CD4-positive, alpha-beta memory T cell (primary cell): ENCODE measurements around the gene ACTMAP. TPM values are rescaled to one million over a fixed set of nuclear protein-coding genes. Genes with fewer than 3 reads are reported as not detected.

Experiments used
- CTCF ChIA-PET: fragments of 350-600 bp; sonication (Branson Sonifier 250); formaldehyde crosslinking; loops from one replicate; lab custom pipeline; 2021; ENCODE audit warnings: inconsistent platforms; ENCODE audit not compliant: partially characterized antibody; lab: Charles Lee
- POLR2A ChIA-PET: fragments of 350-600 bp; sonication (Branson Sonifier 250); formaldehyde crosslinking; loops from one replicate; lab custom pipeline; 2021; ENCODE audit not compliant: partially characterized antibody; lab: Charles Lee
- DNase-seq, 5 donors: peaks; one replicate each; pipeline versions ENCODE4 v3.0.0 to v3.0.0-alpha.2; 2020 to 2022; ENCODE audit warnings: mixed read lengths in 1 of 5
- H3K27ac ChIP-seq: one replicate; pipeline ENCODE4 v1.7.0; 2013; ENCODE audit warnings: low read depth, low read length
- H3K27me3 ChIP-seq: 2 replicates; pipeline ENCODE4 v1.7.0; 2013; ENCODE audit warnings: mild to moderate bottlenecking, low read length, moderate library complexity; ENCODE audit not compliant: insufficient read depth
- H3K36me3 ChIP-seq: 2 replicates; pipeline ENCODE4 v1.7.0; 2013; ENCODE audit warnings: mild to moderate bottlenecking, low read length, moderate library complexity; ENCODE audit not compliant: insufficient read depth
- H3K4me1 ChIP-seq: 2 replicates; pipeline ENCODE4 v1.7.0; 2013; ENCODE audit warnings: mild to moderate bottlenecking, low read length, moderate library complexity; ENCODE audit not compliant: insufficient read depth
- H3K4me3 ChIP-seq, 2 donors: one replicate each; pipeline ENCODE4 v1.7.0; 2013; ENCODE audit warnings: low read length in 2 of 2, mild to moderate bottlenecking in 1 of 2
- H3K9me3 ChIP-seq, 2 donors: one replicate each; pipeline ENCODE4 v1.7.0; 2013; ENCODE audit warnings: low read length in 2 of 2, control low read depth in 1 of 2; ENCODE audit not compliant: control insufficient read depth in 1 of 2
- H3K27ac Mint-ChIP-seq, 7 donors: one replicate each; pipeline ENCODE4 v1.8.0; 2020 to 2021; ENCODE audit warnings: mixed read lengths in 7 of 7, mild to moderate bottlenecking in 6 of 7, inconsistent platforms in 3 of 7, moderate library complexity in 3 of 7
- H3K27me3 Mint-ChIP-seq, 2 donors: one replicate each; pipeline ENCODE4 v1.8.0; 2020 to 2021; ENCODE audit warnings: mixed read lengths in 2 of 2
- H3K36me3 Mint-ChIP-seq, 2 donors: one replicate each; pipeline ENCODE4 v1.8.0; 2020 to 2021; ENCODE audit warnings: mixed read lengths in 2 of 2, inconsistent platforms in 1 of 2, mild to moderate bottlenecking in 1 of 2
- H3K4me1 Mint-ChIP-seq, 4 donors: one replicate each; pipeline ENCODE4 v1.8.0; 2020 to 2021; ENCODE audit warnings: mixed read lengths in 4 of 4, mild to moderate bottlenecking in 1 of 4
- H3K4me3 Mint-ChIP-seq, 8 donors: one replicate each; pipeline ENCODE4 v1.8.0; 2020 to 2021; ENCODE audit warnings: mixed read lengths in 8 of 8, mild to moderate bottlenecking in 7 of 8, moderate library complexity in 6 of 8, inconsistent platforms in 3 of 8
- H3K9me3 Mint-ChIP-seq, 8 donors: one replicate each; pipeline ENCODE4 v1.8.0; 2020 to 2021; ENCODE audit warnings: mixed read lengths in 8 of 8, mild to moderate bottlenecking in 5 of 8, inconsistent platforms in 3 of 8, moderate library complexity in 1 of 8
- intact Hi-C: fragments of 100-400 bp; cut with micrococcal nuclease; formaldehyde crosslinking; loops from one replicate; pipeline ENCODE4 v1.15.1; 2023
- polyA plus RNA-seq, 2 donors: library from polyadenylated mRNA; unstranded; fragments of 300-500 nt; fragmentation: Illumina TruSeq; gene quantifications; one replicate each; pipeline ENCODE4 v1.2.3, GENCODE V29; 2021
- total RNA-seq, 2 experiments: library from RNA; stranded (reverse); gene quantifications; one replicate each; pipeline ENCODE4 v1.2.3, GENCODE V29; 2021

ACTMAP gene
- total and polyA plus RNA-seq, 4 experiments from 2014 or later = 0.26 to 5.5 (median 4.0) TPM

DNA sequence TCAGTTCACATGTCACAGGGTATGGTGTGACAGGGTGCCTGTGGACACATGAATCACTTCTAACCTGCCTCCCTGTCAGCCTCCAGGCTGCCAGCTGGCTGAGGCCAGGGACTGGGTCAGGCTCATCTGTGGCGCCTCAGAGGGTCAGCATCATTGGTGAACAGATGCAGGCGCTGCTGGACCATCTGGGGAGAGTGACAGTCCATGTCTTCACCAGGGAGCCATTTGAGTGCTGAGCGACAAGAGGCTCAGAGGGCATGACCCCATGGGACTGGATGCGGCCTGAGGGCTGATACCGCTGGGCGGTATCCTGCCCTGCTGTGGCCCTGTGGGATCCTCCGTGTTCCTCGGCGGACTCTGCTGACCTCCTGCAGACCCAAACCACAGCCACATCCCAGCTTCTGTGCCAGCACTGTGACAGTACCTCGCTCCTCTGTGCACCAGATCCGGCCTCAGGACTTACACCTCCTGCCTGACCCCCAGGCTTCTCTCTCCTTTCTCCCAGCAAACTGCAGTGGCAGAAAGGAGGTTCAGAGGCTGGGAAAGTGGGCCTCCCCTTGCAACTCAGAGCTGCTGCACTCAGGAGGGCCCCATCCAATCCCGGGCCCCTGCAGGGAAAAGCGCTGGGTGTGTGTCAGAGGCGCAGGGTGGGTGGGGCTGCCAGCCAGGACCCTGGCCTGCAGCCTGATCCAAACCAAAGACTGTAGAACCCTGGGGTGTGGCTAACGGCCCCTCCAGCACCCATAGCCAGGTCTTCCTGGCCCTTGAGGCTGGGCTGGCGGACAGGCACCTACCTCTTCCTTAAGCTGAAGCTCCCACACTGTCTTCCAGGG lies 10.2 kb downstream of the ACTMAP start:
- Histone ChIP-seq H3K9me3 (no peaks in the 10 kb centered on the region), H3K36me3 (peaks cover 2% of the 10 kb centered on the region), H3K4me3 (no peak overlapping the region), H3K27ac (no peak overlapping the region), H3K27me3 (no peaks in the 10 kb centered on the region), H3K4me1 (no peaks in the 10 kb centered on the region)
- H3K9me3 Mint-ChIP-seq = no peaks in the 10 kb centered on the region
- H3K4me1 Mint-ChIP-seq = no peaks in the 10 kb centered on the region
- POLR2A ChIA-PET = no interaction called here
- intact Hi-C loops = no loop called here
- CTCF ChIA-PET = no interaction called here
- no peak overlapping the region for H3K27ac Mint-ChIP-seq
- H3K4me3 Mint-ChIP-seq = no peak overlapping the region
- peaks cover 12 to 22% of the 10 kb centered on the region in 2 donors for H3K36me3 Mint-ChIP-seq
- DNase-seq = peak in 1 of 5 donors; percentile 22
- no peaks in the 10 kb centered on the region for H3K27me3 Mint-ChIP-seq

DNA sequence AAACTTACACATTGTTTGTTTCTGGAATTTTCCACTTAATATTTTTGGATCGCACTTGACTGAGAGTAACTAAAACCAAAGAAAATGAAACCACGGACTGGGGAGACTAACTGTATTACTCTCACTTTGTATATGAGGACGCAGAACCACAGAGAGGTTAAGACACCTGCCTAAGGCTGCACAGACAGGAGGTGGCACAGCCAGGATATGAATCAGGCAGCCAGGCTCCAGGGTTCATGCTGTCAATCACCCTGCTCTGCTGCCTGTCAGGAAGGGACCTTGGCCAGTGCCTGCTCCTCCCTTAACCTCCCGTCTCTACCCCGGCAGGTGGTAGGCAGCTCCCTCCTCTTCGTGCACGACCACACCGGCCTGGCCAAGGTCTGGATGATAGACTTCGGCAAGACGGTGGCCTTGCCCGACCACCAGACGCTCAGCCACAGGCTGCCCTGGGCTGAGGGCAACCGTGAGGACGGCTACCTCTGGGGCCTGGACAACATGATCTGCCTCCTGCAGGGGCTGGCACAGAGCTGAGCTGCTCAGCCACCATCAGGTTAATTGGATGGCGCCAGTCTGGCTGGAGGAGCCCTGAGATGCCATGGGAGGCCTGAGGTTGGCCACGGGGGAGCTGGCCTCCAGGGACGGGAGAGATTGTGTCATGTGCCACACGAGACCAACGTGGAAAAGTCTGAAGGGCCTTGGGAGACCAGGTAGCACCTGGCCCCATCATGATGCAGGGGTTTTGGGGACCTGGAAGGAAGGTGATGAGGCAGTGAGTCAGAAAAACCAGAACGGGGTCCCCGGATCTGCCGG lies 11.0 kb downstream of the ACTMAP start:
- peaks cover 7% of the 10 kb centered on the region for H3K36me3 ChIP-seq
- no peaks in the 10 kb centered on the region for H3K4me1 ChIP-seq
- no peak overlapping the region for H3K4me3 Mint-ChIP-seq
- intact Hi-C loops = no loop called here
- no peaks in the 10 kb centered on the region for H3K9me3 Mint-ChIP-seq
- peak overlapping the region in 2 of 7 donors; percentile 9 to 22 for H3K27ac Mint-ChIP-seq
- CTCF ChIA-PET = no interaction called here
- no peaks in the 10 kb centered on the region for H3K4me1 Mint-ChIP-seq
- H3K27me3 Mint-ChIP-seq = no peaks in the 10 kb centered on the region
- H3K27ac ChIP-seq = no peak overlapping the region
- H3K4me3 ChIP-seq = no peak overlapping the region
- peak in 1 of 5 donors; percentile 28 for DNase-seq
- POLR2A ChIA-PET = no interaction called here
- no peaks in the 10 kb centered on the region for H3K9me3 ChIP-seq
- no peaks in the 10 kb centered on the region for H3K27me3 ChIP-seq
- peaks cover 16 to 27% of the 10 kb centered on the region in 2 donors for H3K36me3 Mint-ChIP-seq

DNA sequence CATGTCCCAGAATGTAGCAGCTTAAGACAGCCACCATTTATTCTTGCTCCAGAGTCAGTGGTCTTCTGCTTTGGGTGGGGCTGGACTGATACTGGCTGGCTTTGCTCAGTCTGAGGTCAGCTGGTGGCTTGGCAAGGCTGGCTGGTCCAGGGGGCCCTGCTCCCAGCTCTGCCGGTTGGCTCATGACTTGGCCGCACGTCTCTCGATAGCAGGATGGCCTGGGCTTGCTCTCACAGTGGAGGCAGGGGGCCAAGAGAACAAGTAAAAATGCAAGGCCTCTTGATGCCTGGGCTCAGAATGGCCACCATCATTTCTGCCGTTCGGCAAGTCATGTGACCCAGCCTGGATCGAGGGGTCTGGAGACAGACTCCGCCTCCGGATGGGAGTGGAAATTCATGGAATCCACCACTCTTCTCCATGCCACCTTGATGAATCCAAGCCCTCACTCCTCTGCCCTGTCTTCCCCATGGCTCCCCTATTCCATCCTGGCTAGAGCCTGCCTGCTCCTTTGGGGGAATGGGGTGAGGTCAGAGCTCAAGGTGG lies 13.1 kb downstream of the ACTMAP start:
- Histone ChIP-seq H3K4me1 (no peaks in the 10 kb centered on the region), H3K27ac (no peak overlapping the region), H3K4me3 (no peak overlapping the region), H3K36me3 (peaks cover 17% of the 10 kb centered on the region), H3K9me3 (no peaks in the 10 kb centered on the region), H3K27me3 (no peaks in the 10 kb centered on the region)
- intact Hi-C loops = no loop called here
- Mint-ChIP-seq H3K4me3 (no peak overlapping the region), H3K27me3 (no peaks in the 10 kb centered on the region), H3K27ac (peak overlapping the region in 1 of 7 donors; percentile 47), H3K4me1 (peaks cover 0 to 1% (median 0%) of the 10 kb centered on the region in 4 donors), H3K9me3 (no peaks in the 10 kb centered on the region), H3K36me3 (peaks cover 34 to 46% of the 10 kb centered on the region in 2 donors)
- ChIA-PET CTCF (no interaction called here), POLR2A (interaction anchor here (1.0 kb wide), 1 partner anchor 50 kb away, joined by 3 read pairs; no protein-coding TSS in a partner anchor)
- DNase-seq = no peak

DNA sequence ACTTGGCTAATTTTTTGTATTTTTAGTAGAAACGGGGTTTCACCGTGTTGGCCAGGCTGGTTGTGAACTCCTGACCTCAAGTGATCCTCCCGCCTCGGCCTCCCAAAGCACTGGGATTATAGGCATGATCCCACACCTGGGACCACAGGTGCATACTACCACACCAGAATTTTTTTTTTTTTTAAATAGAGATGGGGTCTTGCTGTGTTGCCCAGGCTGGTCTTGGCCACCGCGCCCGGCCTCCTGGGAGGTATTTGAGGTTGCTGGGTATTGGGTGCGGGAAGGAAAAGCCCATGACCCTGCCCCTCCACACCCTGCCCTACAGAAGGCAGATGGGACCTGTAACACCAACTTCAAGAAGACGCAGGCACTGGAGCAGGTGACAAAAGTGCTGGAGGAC lies 13.6 kb downstream of the ACTMAP start:
- Mint-ChIP-seq H3K27me3 (no peaks in the 10 kb centered on the region), H3K36me3 (peaks cover 34 to 46% of the 10 kb centered on the region in 2 donors), H3K9me3 (no peaks in the 10 kb centered on the region), H3K27ac (no peak overlapping the region), H3K4me1 (peaks cover 0 to 1% (median 0%) of the 10 kb centered on the region in 4 donors), H3K4me3 (no peak overlapping the region)
- DNase-seq = peak in 1 of 5 donors; percentile 25
- H3K4me3 ChIP-seq = no peak overlapping the region
- CTCF ChIA-PET = no interaction called here
- no peaks in the 10 kb centered on the region for H3K4me1 ChIP-seq
- peaks cover 17% of the 10 kb centered on the region for H3K36me3 ChIP-seq
- POLR2A ChIA-PET = interaction anchor here (1.0 kb wide), 1 partner anchor 50 kb away, joined by 3 read pairs; no protein-coding TSS in a partner anchor
- H3K27me3 ChIP-seq = no peaks in the 10 kb centered on the region
- H3K9me3 ChIP-seq = no peaks in the 10 kb centered on the region
- intact Hi-C loops = no loop called here
- no peak overlapping the region for H3K27ac ChIP-seq

DNA sequence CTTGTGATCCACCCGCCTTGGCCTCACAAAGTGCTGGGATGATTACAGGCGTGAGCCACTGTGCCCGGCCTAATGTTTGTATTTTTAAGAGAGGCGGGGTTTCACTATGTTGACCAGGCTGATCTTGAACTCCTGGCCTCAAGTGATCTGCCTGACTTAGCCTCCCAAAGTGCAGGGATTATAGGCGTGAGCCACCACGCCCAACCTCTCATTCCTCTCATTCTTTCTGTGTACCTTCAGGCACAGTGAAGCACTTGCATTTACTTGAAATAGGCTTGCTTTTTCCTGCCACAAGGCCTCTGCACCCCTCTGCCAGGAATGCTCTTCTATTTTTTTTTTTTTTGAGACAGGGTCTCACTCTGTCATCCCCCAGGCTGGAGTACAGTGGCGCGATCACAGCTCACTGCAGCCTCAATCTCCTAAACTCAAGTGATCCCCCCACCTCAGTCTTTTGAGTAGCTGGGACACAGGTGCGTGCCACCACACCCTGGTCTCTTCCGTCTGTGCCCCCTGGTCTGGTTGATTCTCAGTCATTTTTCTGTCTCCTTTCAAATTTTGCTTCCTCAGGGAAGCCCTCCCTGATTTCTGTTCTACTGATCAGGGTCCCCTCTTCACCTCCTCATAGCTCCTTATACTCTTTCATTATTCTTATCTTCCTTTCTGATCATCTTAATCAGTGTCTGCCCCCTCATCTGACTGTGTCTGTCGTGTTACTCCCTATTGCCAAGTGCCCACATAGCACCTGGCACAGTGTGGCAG lies 15.1 kb downstream of the ACTMAP start:
- no peak overlapping the region for H3K4me3 Mint-ChIP-seq
- Histone ChIP-seq H3K4me3 (no peak overlapping the region), H3K27me3 (no peaks in the 10 kb centered on the region), H3K9me3 (no peaks in the 10 kb centered on the region), H3K27ac (no peak overlapping the region), H3K36me3 (peaks cover 28% of the 10 kb centered on the region), H3K4me1 (no peaks in the 10 kb centered on the region)
- H3K36me3 Mint-ChIP-seq = peaks cover 44 to 56% of the 10 kb centered on the region in 2 donors
- intact Hi-C loops = no loop called here
- H3K27me3 Mint-ChIP-seq = no peaks in the 10 kb centered on the region
- ChIA-PET POLR2A (no interaction called here), CTCF (no interaction called here)
- peak in 1 of 5 donors; percentile 10 for DNase-seq
- peak overlapping the region in 2 of 7 donors; percentile 9 to 62 for H3K27ac Mint-ChIP-seq
- no peaks in the 10 kb centered on the region for H3K9me3 Mint-ChIP-seq
- H3K4me1 Mint-ChIP-seq = peaks cover 0 to 3% (median 0%) of the 10 kb centered on the region in 4 donors

DNA sequence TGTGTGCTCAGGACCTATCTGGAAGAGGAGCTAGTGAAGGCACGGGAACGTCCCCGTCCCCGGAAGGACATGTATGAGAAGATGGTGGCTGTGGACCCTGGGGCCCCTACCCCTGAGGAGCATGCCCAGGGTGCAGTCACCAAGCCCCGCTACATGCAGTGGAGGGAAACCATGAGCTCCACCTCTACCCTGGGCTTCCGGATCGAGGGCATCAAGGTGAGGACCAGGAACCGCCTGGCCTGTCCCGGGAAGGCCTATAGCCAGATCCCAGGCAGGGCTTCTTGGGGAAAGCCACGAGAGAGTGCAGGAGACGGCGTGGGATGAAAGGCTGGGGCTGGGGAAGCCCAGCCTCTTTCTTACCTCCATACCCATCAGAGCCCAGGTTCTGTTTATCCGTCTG lies 17.1 kb downstream of the ACTMAP start:
- DNase-seq = peak in 1 of 5 donors; percentile 7
- Histone ChIP-seq H3K27ac (no peak overlapping the region), H3K4me1 (no peaks in the 10 kb centered on the region), H3K36me3 (peaks cover 31% of the 10 kb centered on the region), H3K4me3 (no peak overlapping the region), H3K9me3 (no peaks in the 10 kb centered on the region), H3K27me3 (no peaks in the 10 kb centered on the region)
- CTCF ChIA-PET = interaction anchor here (1.5 to 1.7 kb wide), 2 partner anchors 20 to 70 kb away, joined by 4 to 6 read pairs; no protein-coding TSS in a partner anchor
- POLR2A ChIA-PET = no interaction called here
- no peak overlapping the region for H3K27ac Mint-ChIP-seq
- H3K4me1 Mint-ChIP-seq = peaks cover 0 to 3% (median 0%) of the 10 kb centered on the region in 4 donors
- peak overlapping the region in 1 of 8 donors; percentile 5 for H3K4me3 Mint-ChIP-seq
- intact Hi-C loops = no loop called here
- H3K36me3 Mint-ChIP-seq = peaks cover 39 to 54% of the 10 kb centered on the region in 2 donors
- H3K9me3 Mint-ChIP-seq = no peaks in the 10 kb centered on the region
- H3K27me3 Mint-ChIP-seq = no peaks in the 10 kb centered on the region
